Prostate gland (tissue), 2 donors: ENCODE measurements around the gene MYEOV. TPM values are rescaled to one million over a fixed set of nuclear protein-coding genes. Genes with fewer than 3 reads are reported as not detected.

ENCODE experiments used
- DNase-seq: peaks from one replicate; pipeline ENCODE4 v3.0.0-alpha.2; 2019; ENCODE audit warnings: low spot score
- H3K27ac ChIP-seq, 2 donors: fragments of 200-600 bp; sonication (generic); 2 replicates each; pipeline ENCODE4 v1.5.1; 2017 to 2019
- H3K27me3 ChIP-seq: fragments of 200-600 bp; sonication (generic); replicated peaks from 2 replicates; pipeline ENCODE4 v1.5.1; 2019; ENCODE audit not compliant: insufficient read depth
- H3K36me3 ChIP-seq, 2 donors: fragments of 200-600 bp; sonication (generic); 1 replicate in 1 of 2; 2 replicates in 1 of 2; pipeline versions ENCODE4 v1.5.1 to v1.8.1; 2017 to 2019
- H3K4me1 ChIP-seq: fragments of 200-600 bp; sonication (generic); replicated peaks from 2 replicates; pipeline ENCODE4 v1.5.1; 2019
- H3K4me3 ChIP-seq, 2 donors: fragments of 200-600 bp; sonication (generic); 2 replicates each; pipeline ENCODE4 v1.5.1; 2017 to 2019
- H3K9me3 ChIP-seq: fragments of 200-600 bp; sonication (generic); 2 replicates; pipeline ENCODE4 v1.5.1; 2017
- CTCF ChIP-seq, 4 experiments: fragments of 200-600 bp in 2 of 4; fragments of 450-650 bp in 2 of 4; sonication (generic) in 2 of 4; IDR thresholded peaks; 1 replicate in 3 of 4; 2 replicates in 1 of 4; pipeline ENCODE4 v1.5.1; 2016 to 2019; ENCODE audit warnings: antibody characterized with exemption in 4 of 4, mild to moderate bottlenecking in 2 of 4, moderate library complexity in 2 of 4
- POLR2A ChIP-seq: fragments of 450-650 bp; IDR thresholded peaks from one replicate; pipeline ENCODE4 v1.6.1; 2016; ENCODE audit warnings: antibody characterized with exemption, mild to moderate bottlenecking
- POLR2AphosphoS5 ChIP-seq: sonication (generic); formaldehyde crosslinking; IDR thresholded peaks from one replicate; pipeline ENCODE4 v1.6.1; 2017; ENCODE audit warnings: antibody characterized with exemption
- WGBS: methylation state at CpG from one replicate; pipeline ENCODE4 v1.1.5; 2018; 5-methylcytosine and 5-hydroxymethylcytosine counted together
- intact Hi-C: fragments of 100-400 bp; cut with DNase I; formaldehyde crosslinking; loops from one replicate; pipeline ENCODE4 v1.14.2; 2022
- total RNA-seq, 2 donors: library from RNA; depleted of rRNA; stranded (reverse); fragments of >200 nt; gene quantifications; one replicate each; pipeline ENCODE4 v1.1.0, GENCODE V29; 2016

MYEOV gene
- total RNA-seq, 2 donors from 2014 or later = 1.1 TPM; not detected in 1

GRCh38 chr11:69265210-69265609, 28.7 kb upstream of the MYEOV start:
- 86% methylated on average over 6 of the region's 6 CpGs for WGBS
- no peaks in the 10 kb centered on the region for H3K4me1 ChIP-seq
- TF ChIP-seq POLR2A (no peak), CTCF (IDR thresholded peaks at IDR 0.05) (no peak), POLR2AphosphoS5 (no peak)
- H3K27me3 ChIP-seq = no peaks in the 10 kb centered on the region
- no peaks in the 10 kb centered on the region for H3K36me3 ChIP-seq
- H3K9me3 ChIP-seq = no peaks in the 10 kb centered on the region
- intact Hi-C loops = no loop called here
- H3K4me3 ChIP-seq = no peak overlapping the region
- no peak overlapping the region for H3K27ac ChIP-seq
- DNase-seq = no peak

GRCh38 chr11:69265911-69266510, 27.9 kb upstream of the MYEOV start:
- intact Hi-C loops = no loop called here
- 88% methylated on average over 11 of the region's 11 CpGs for WGBS

GRCh38 chr11:69267395-69267805, 26.6 kb upstream of the MYEOV start:
- Histone ChIP-seq H3K9me3 (no peaks in the 10 kb centered on the region), H3K36me3 (no peaks in the 10 kb centered on the region), H3K4me3 (no peak overlapping the region), H3K27ac (no peak overlapping the region), H3K4me1 (no peaks in the 10 kb centered on the region), H3K27me3 (no peaks in the 10 kb centered on the region)
- intact Hi-C loops = no loop called here
- TF ChIP-seq CTCF (IDR thresholded peaks at IDR 0.05) (no peak), POLR2AphosphoS5 (no peak), POLR2A (no peak)
- DNase-seq = no peak
- 63% methylated on average over 12 of the region's 12 CpGs for WGBS

More at GRCh38 chr11:69265911-69266510, 27.9 kb upstream of the MYEOV start:
- H3K27ac ChIP-seq = no peak overlapping the region
- H3K4me3 ChIP-seq = no peak overlapping the region
- no peaks in the 10 kb centered on the region for H3K9me3 ChIP-seq
- TF ChIP-seq CTCF (IDR thresholded peaks at IDR 0.05) (no peak), POLR2AphosphoS5 (no peak), POLR2A (no peak)
- no peaks in the 10 kb centered on the region for H3K36me3 ChIP-seq
- no peak for DNase-seq
- H3K27me3 ChIP-seq = no peaks in the 10 kb centered on the region
- no peaks in the 10 kb centered on the region for H3K4me1 ChIP-seq

- intact Hi-C loops = no loop called here
- Histone ChIP-seq H3K4me3 (no peak overlapping the region), H3K36me3 (no peaks in the 10 kb centered on the region), H3K27ac (no peak overlapping the region), H3K4me1 (no peaks in the 10 kb centered on the region), H3K9me3 (no peaks in the 10 kb centered on the region), H3K27me3 (no peaks in the 10 kb centered on the region)
- 97% methylated on average over 9 of the region's 9 CpGs for WGBS
- no peak for TF ChIP-seq POLR2AphosphoS5
- no peak for DNase-seq
Observed at GRCh38 chr11:69268911-69269310, 25.0 kb upstream of the MYEOV start.

- intact Hi-C loops = no loop called here
- 91% methylated on average over 4 of the region's 4 CpGs for WGBS
- H3K4me1 ChIP-seq = no peaks in the 10 kb centered on the region
- H3K9me3 ChIP-seq = no peaks in the 10 kb centered on the region
- H3K4me3 ChIP-seq = no peak overlapping the region
- no peaks in the 10 kb centered on the region for H3K36me3 ChIP-seq
- TF ChIP-seq CTCF (IDR thresholded peaks at IDR 0.05) (no peak), POLR2A (no peak), POLR2AphosphoS5 (no peak)
- DNase-seq = no peak
- no peaks in the 10 kb centered on the region for H3K27me3 ChIP-seq
- H3K27ac ChIP-seq = no peak overlapping the region
Observed at GRCh38 chr11:69269388-69269787, 24.6 kb upstream of the MYEOV start.
